B cell (primary cell): Measurements from ENCODE around the gene BCHE.

ENCODE experiments used
- EZH2 ChIP-seq: IDR thresholded peaks from 2 replicates; pipeline ENCODE4 v1.6.1; 2012; ENCODE audit warnings: borderline replicate concordance, low read depth, mild to moderate bottlenecking, moderate library complexity, low read length; ENCODE audit not compliant: insufficient read depth, poor library complexity, severe bottlenecking
- TF ChIP-seq, protein P1 (sequence below): fragments of 200-600 bp; IDR thresholded peaks from one replicate; pipeline ENCODE4 v1.8.0; 2022; ENCODE audit warnings: antibody characterized with exemption, mild to moderate bottlenecking

DNA sequence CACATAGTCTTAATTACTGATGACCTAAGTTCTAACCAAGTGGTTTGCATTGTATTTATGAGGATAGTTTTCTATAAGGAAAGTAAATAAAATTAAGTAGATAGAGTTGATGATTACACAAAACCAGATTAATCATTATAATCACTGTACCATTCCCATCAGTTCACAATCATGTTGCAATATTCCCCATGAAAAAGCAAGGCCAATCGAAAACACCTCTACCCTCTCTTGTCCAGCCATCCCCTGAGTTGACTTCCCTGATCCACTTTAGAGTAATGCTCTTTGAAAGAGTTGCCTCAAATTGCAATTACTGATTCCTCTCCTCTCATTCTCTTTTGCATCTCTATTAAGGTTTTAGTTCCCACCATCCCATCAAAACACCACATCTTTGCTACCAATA lies 21.0 kb downstream of the BCHE start:
- TF ChIP-seq, protein P1, sequence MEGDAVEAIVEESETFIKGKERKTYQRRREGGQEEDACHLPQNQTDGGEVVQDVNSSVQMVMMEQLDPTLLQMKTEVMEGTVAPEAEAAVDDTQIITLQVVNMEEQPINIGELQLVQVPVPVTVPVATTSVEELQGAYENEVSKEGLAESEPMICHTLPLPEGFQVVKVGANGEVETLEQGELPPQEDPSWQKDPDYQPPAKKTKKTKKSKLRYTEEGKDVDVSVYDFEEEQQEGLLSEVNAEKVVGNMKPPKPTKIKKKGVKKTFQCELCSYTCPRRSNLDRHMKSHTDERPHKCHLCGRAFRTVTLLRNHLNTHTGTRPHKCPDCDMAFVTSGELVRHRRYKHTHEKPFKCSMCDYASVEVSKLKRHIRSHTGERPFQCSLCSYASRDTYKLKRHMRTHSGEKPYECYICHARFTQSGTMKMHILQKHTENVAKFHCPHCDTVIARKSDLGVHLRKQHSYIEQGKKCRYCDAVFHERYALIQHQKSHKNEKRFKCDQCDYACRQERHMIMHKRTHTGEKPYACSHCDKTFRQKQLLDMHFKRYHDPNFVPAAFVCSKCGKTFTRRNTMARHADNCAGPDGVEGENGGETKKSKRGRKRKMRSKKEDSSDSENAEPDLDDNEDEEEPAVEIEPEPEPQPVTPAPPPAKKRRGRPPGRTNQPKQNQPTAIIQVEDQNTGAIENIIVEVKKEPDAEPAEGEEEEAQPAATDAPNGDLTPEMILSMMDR, result no peak
- no peak for TF ChIP-seq EZH2
